Measurements from ENCODE around the gene CDX4. TPM values are rescaled to one million over a fixed set of nuclear protein-coding genes. Genes with fewer than 3 reads are reported as not detected.
A peak's percentile ranks its signal among the peaks of the same experiment; 100 is the strongest.
"Not testable (repeated sequence)": the region's sequence is repeated elsewhere in the genome, so short reads cannot be mapped to it uniquely, and the experiment has no call there.

CDX4 gene
- total and polyA plus RNA-seq, 2 donors from 2014 or later: not detected

DNA sequence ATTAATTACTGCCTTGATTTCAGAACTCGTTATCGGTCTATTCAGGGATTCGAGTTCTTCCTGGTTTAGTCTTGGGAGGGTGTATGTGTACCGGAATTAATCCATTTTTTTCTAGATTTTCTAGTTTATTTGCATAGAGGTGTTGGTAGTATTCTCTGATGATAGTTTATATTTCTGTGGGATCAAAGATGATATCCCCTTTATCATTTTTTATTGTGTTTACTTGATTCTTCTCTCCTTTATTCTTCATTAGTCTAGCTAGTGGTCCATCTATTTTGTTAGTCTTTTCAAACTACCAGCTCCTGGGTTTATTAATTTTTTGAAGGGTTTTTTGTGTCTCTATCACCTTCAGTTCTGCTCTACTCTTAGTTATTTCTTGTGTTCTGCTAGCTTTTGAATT is 32.1 kb downstream of the CDX4 start:
- Histone ChIP-seq H3K9me3 (ENCODE audit: control insufficient read depth in 2 of 3, insufficient read depth in 1 of 3, low read length in 3 of 3) (no peaks in the 10 kb centered on the region), H3K4me1 (ENCODE audit: control insufficient read depth in 2 of 3, insufficient read depth in 2 of 3, low read depth in 1 of 3, low read length in 3 of 3) (no peaks in the 10 kb centered on the region), H3K27me3 (ENCODE audit: control insufficient read depth, insufficient read depth, low read length) (no peaks in the 10 kb centered on the region), H3K36me3 (ENCODE audit: control insufficient read depth in 2 of 3, insufficient read depth in 3 of 3, low read length in 3 of 3) (no peaks in the 10 kb centered on the region), H3K27ac (ENCODE audit: low read depth in 2 of 2, low read length in 2 of 2) (no peak overlapping the region), H3K9ac (ENCODE audit: low read length in 3 of 3) (no peak overlapping the region), H3K4me3 (ENCODE audit: low read length in 3 of 3) (no peak overlapping the region)
- TF ChIP-seq, protein P1, sequence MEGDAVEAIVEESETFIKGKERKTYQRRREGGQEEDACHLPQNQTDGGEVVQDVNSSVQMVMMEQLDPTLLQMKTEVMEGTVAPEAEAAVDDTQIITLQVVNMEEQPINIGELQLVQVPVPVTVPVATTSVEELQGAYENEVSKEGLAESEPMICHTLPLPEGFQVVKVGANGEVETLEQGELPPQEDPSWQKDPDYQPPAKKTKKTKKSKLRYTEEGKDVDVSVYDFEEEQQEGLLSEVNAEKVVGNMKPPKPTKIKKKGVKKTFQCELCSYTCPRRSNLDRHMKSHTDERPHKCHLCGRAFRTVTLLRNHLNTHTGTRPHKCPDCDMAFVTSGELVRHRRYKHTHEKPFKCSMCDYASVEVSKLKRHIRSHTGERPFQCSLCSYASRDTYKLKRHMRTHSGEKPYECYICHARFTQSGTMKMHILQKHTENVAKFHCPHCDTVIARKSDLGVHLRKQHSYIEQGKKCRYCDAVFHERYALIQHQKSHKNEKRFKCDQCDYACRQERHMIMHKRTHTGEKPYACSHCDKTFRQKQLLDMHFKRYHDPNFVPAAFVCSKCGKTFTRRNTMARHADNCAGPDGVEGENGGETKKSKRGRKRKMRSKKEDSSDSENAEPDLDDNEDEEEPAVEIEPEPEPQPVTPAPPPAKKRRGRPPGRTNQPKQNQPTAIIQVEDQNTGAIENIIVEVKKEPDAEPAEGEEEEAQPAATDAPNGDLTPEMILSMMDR (IDR thresholded peaks at IDR 0.05; ENCODE audit: borderline replicate concordance, extremely low read depth, insufficient read depth): no peak
- DNase-seq (peak in 2 of 5 donors; percentile 1 to 35), FAIRE-seq (no peak)
- intact Hi-C loops (cut with DNase I): no loop called here

DNA sequence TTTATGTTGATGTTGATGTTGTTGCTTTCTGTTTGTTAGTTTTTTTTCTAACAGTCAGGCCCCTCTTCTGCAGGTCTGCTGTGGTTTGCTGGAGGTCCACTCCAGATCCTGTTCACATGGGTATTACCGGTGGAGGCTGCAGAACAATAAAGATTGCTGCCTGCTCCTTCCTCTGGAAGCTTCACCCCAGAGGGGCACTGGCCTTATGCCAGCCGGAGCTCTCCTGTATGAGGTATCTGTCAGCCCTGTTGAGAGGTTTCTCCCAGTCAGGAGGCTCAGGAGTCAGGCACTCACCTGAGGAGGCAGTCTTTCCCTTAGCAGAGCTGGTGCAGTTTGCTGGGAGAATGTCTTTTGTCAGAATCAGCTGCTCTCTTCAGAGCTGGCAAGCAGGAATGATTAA is 34.7 kb downstream of the CDX4 start:
- intact Hi-C loops (cut with DNase I): no loop called here
- H3K4me3 ChIP-seq (ENCODE audit: low read length in 3 of 3): no peak overlapping the region
- no peak overlapping the region for H3K27ac ChIP-seq (ENCODE audit: low read depth in 2 of 2, low read length in 2 of 2)
- no peaks in the 10 kb centered on the region for H3K27me3 ChIP-seq (ENCODE audit: control insufficient read depth, insufficient read depth, low read length)
- no peak for FAIRE-seq
- H3K9ac ChIP-seq (ENCODE audit: low read length in 3 of 3): no peak overlapping the region
- no peaks in the 10 kb centered on the region for H3K4me1 ChIP-seq (ENCODE audit: control insufficient read depth in 2 of 3, insufficient read depth in 2 of 3, low read depth in 1 of 3, low read length in 3 of 3)
- no peaks in the 10 kb centered on the region for H3K9me3 ChIP-seq (ENCODE audit: control insufficient read depth in 2 of 3, insufficient read depth in 1 of 3, low read length in 3 of 3)
- DNase-seq: no peak
- TF ChIP-seq, protein P1 (IDR thresholded peaks at IDR 0.05; ENCODE audit: borderline replicate concordance, extremely low read depth, insufficient read depth): no peak
- no peaks in the 10 kb centered on the region for H3K36me3 ChIP-seq (ENCODE audit: control insufficient read depth in 2 of 3, insufficient read depth in 3 of 3, low read length in 3 of 3)

DNA sequence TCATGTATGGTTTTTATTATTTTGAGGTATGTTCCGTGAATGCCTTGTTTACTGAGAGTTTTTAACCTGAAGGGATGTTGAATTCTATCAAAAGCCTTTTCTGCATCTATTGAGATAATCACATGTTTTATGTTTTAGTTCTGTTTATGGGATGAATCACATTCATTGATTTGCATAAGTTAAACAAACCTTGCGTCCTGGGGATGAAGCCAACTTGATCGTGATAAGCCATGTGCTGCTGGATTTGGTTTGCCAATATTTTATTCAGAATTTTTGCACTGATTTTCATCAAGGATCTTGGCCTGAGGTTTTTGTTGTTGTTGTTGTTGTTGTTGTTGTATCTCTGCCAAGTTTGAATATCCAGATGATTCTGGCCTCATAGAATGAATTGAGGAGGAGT is 43.8 kb downstream of the CDX4 start:
- Histone ChIP-seq H3K4me3 (ENCODE audit: low read length in 3 of 3) (no peak overlapping the region), H3K9ac (ENCODE audit: low read length in 3 of 3) (no peak overlapping the region), H3K27ac (ENCODE audit: low read depth in 2 of 2, low read length in 2 of 2) (no peak overlapping the region), H3K27me3 (ENCODE audit: control insufficient read depth, insufficient read depth, low read length) (no peaks in the 10 kb centered on the region), H3K9me3 (ENCODE audit: control insufficient read depth in 2 of 3, insufficient read depth in 1 of 3, low read length in 3 of 3) (no peaks in the 10 kb centered on the region), H3K4me1 (ENCODE audit: control insufficient read depth in 2 of 3, insufficient read depth in 2 of 3, low read depth in 1 of 3, low read length in 3 of 3) (no peaks in the 10 kb centered on the region), H3K36me3 (ENCODE audit: control insufficient read depth in 2 of 3, insufficient read depth in 3 of 3, low read length in 3 of 3) (no peaks in the 10 kb centered on the region)
- DNase-seq: no peak
- intact Hi-C loops (cut with DNase I): no loop called here
- no peak for FAIRE-seq
- TF ChIP-seq, protein P1 (IDR thresholded peaks at IDR 0.05; ENCODE audit: borderline replicate concordance, extremely low read depth, insufficient read depth): no peak

DNA sequence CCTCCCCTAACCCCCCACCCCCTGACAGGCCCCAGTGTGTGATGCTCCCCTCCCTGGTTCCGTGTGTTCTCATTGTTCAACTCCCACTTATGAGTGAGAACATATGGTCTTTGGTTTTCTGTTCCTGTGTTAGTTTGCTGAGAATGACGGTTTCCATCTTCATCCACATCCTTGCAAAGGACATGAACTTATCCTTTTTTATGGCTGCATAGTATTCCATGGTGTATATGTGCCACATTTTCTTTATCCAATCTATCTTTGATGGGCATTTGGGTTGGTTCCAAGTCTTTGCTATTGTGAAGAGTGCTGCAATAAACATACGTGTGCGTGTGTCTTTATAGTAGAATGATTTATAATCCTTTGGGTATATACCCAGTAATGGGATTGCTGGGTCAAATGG is 45.3 kb downstream of the CDX4 start:
- DNase-seq; FAIRE-seq; intact Hi-C loops (cut with DNase I); H3K9ac ChIP-seq (ENCODE audit: low read length in 3 of 3); H3K36me3 ChIP-seq (ENCODE audit: control insufficient read depth in 2 of 3, insufficient read depth in 3 of 3, low read length in 3 of 3); H3K4me1 ChIP-seq (ENCODE audit: control insufficient read depth in 2 of 3, insufficient read depth in 2 of 3, low read depth in 1 of 3, low read length in 3 of 3); H3K27me3 ChIP-seq (ENCODE audit: control insufficient read depth, insufficient read depth, low read length); H3K4me3 ChIP-seq (ENCODE audit: low read length in 3 of 3); H3K27ac ChIP-seq (ENCODE audit: low read depth in 2 of 2, low read length in 2 of 2); H3K9me3 ChIP-seq (ENCODE audit: control insufficient read depth in 2 of 3, insufficient read depth in 1 of 3, low read length in 3 of 3): not testable (repeated sequence)

Other genes with a start within 250 kb of the CDX4 start
- 9.8 TPM for gene NAP1L2, start 232.2 kb upstream of the CDX4 start, total RNA-seq
- gene NAP1L2, start 232.2 kb upstream of the CDX4 start, polyA plus RNA-seq (ENCODE audit: insufficient read depth, low read depth, low replicate concordance): 11.0 TPM
- 14.0 TPM for gene CHIC1, start 116.1 kb downstream of the CDX4 start, total RNA-seq
- 4.9 TPM for gene CHIC1, start 116.1 kb downstream of the CDX4 start, polyA plus RNA-seq (ENCODE audit: insufficient read depth, low read depth, low replicate concordance)